NCI-H146 treated with DMSO at 0.1 percent for 48 hours (cell line): ENCODE results near the gene IL17RC.
"Not testable (repeated sequence)": the region's sequence is repeated elsewhere in the genome, so short reads cannot be mapped to it uniquely, and the experiment has no call there.

Source experiments
- DNase-seq: peaks from one replicate; lab custom pipeline; 2025; ENCODE audit not compliant: unreplicated experiment; lab: John Stamatoyannopoulos, UW

IL17RC gene

GRCh38 chr3:9893739-9894138 lies 23.2 kb upstream of the IL17RC start:
- DNase-seq, result no peak

GRCh38 chr3:9895715-9896114 lies 21.2 kb upstream of the IL17RC start:
- not testable (repeated sequence) for DNase-seq

DNA sequence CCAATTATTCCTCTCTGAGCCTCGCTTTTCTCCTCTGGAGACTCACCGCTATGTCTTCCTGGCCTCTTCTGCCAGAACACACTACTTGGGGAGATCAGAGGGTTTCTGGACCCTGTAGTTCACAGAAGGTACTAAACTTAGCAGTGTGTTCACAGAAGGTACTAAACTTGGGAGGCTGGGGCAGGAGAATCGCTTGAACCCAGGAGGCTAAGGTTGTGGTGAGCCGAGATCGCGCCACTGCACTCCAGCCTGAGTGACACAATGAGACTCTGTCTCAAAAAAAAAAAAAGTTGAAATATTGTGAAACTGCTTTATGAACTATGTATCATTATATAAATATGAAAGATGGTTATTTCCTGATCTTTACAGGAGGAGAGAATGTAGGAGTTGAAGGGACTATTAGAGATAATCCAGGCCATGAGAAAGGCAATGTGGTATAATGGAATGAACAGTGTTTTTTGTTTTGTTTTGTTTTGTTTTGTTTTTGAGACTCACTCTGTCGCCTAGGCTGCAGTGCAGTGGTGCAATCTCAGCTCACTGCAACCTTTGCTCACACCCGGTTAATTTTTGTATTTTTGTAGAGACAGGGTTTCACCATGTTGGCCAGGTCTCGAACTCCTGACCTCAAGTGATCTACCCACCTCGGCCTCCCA lies 20.0 kb upstream of the IL17RC start:
- DNase-seq, result not testable (repeated sequence)

DNA sequence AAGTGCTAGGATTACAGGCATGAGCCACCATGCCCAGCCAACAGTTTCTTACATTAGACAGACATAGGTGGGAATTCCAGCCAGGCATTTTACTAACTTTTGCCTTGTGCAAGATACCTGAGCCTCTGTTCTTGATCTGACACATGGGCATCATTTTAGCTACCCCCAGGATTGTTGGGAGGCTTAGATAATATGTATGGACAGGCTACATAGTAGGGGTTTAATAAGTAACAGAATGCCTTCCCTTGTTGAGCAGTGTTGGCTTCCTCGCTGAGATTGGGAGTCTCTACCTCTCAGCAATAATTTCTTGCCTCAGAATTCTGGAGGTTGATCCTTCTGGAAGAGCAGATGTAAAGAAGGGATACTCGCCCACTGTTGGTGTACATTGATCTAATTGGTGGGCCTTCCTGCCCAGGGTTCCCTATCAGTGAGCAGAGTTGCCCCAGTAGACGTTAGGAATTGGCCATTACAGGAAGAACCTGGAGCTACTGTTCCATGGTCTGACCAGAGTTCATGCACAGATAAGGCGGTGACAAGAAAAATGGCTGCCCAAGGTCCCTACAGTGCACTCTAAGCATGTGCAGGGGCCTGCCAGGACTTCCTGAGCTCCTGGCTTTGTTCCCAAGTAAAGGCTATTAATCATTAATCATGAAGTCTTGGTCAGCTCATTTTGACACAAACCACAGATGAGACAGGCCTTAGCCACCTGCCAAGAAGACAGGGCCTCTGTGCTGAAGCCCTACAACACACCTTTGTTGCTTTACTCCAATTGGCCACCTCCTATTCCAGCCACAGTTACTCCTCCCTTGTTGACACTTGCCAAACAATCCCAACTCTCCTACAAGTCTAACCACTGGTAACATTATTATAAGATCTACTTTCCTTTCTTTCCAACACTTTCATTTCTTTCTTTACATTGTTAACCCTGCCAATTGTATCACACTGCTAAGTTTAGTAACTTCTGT lies 19.2 kb upstream of the IL17RC start:
- DNase-seq, result no peak

- no peak for DNase-seq
Measured at GRCh38 chr3:9898467-9899241, 18.2 kb upstream of the IL17RC start.

- no peak for DNase-seq
Measured at GRCh38 chr3:9899289-9899791, 17.6 kb upstream of the IL17RC start.

DNA sequence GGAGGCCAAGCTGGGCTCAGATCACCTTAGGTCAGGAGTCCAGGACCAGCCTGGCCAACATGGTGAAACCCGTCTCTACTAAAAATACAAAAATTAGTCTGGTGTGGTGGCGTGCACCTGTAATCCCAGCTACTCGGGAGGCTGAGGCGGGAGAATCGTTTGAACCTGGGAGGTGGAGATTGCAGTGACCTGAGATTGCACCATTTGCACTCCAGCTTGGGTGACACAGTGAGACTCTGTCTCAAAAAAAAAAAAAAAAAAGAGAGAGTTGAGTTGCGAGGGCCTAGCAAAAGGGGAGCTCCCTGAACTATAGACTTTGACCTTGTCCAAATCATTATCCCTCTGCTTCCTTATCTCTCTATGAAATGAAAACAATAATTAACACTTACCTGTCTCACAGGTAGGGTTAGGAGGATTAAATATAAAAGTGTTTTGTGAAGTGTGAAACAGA lies 15.9 kb upstream of the IL17RC start:
- DNase-seq, result not testable (repeated sequence)

GRCh38 chr3:9901967-9902366 lies 14.9 kb upstream of the IL17RC start:
- no peak for DNase-seq

DNA sequence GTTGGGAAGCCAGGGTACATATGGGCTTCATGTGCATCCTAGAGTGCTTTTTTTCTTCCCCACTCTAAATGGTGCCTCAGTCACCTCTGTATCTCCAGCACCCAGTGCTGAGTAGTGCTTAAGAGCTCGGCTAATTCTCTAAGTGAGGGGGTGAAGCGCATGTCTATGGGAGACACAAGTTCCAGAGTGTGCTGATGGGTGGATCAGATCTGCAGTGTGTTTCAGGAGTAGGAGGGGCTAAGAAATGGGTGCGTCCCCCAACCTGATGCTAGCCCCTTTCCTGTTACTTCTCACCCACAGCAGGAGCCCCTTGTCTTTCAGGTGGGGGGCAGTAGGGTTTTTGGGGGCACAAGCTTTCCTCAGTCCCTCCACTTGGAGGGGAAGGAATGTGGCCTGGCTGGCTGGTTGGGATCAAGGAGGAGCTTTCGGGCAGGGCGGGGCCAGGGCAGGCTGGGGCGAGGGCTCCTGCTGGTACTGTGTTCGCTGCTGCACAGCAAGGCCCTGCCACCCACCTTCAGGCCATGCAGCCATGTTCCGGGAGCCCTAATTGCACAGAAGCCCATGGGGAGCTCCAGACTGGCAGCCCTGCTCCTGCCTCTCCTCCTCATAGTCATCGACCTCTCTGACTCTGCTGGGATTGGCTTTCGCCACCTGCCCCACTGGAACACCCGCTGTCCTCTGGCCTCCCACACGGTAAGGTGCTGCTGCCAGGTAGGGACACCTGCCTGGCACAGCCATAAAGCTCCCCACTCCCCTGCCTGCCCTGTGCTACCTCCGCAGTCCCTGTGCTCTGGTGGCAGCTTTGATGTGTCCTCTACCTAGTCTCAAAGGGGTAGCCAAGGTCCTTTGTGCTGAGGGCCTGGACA lies 14.3 kb upstream of the IL17RC start, which contains the start of gene IL17RE:
Gene IL17RE (plus strand): TSS at position 477 of the 866 bp plus-strand sequence. CDS start 85 bp downstream, at position 562.
- DNase-seq, result peak; percentile 24

GRCh38 chr3:9903238-9903624 lies 13.7 kb upstream of the IL17RC start:
- DNase-seq, result no peak

GRCh38 chr3:9903904-9904303 lies 13.0 kb upstream of the IL17RC start:
- DNase-seq, result no peak

GRCh38 chr3:9906480-9906879 lies 10.4 kb upstream of the IL17RC start:
- no peak for DNase-seq

- no peak for DNase-seq
Measured at GRCh38 chr3:9908286-9908685, 8.6 kb upstream of the IL17RC start.

DNA sequence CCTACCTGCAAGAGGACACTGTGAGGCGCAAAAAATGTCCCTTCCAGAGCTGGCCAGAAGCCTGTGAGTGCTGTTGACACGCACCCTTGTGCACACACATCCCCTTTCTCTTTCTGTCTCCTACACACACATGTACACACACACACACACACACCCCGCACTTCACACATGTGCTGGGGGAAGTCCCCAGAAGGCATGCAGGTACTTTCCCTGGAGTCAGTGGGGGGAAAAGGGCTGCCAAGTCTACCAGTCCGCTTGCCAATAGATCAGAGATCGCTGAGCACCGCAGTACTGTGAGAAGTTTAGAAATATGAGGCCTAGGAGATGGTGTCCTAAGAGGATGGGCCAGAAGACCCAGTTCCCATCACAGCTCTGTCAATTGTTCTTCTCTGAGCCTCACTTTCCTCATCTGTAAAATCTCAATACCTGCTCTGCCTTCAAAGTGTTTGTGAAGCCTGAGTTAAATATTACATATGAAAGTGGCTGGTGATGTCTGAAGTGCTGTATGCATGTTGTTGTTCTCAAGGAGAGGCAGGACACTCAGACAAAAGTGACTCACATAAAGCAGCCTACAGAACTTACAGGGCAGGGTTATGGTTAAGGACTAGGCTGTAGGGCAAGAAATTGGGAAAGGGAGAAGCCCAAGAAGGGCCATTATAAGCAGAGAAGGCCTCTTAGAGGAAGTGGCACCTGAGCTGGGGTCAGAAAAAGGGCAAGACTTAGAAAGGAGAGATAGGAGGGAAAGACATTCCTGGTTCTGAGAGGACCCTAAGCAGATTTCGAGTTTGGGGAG lies 7.5 kb upstream of the IL17RC start:
- no peak for DNase-seq

DNA sequence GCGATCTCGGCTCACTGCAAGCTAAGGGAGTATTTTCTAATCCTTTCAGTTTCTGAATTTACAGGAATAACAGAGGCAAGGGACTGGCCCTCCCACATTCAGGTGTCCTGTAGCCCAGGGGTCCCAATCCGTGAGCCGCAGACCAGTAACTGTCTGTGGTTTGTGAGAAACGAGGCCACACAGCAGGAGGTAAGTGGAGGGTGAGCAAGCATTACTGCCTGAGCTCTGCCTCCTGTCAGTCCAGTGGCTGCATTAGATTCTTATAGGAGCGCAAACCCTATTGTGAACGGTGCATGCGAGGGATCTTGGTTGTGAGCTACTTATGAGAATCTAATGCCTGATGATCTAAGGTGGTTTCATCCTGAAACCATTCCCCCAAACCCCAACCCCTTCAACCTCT lies 5.0 kb upstream of the IL17RC start:
- no peak for DNase-seq

GRCh38 chr3:9912294-9912935 lies 4.5 kb upstream of the IL17RC start:
- no peak for DNase-seq

DNA sequence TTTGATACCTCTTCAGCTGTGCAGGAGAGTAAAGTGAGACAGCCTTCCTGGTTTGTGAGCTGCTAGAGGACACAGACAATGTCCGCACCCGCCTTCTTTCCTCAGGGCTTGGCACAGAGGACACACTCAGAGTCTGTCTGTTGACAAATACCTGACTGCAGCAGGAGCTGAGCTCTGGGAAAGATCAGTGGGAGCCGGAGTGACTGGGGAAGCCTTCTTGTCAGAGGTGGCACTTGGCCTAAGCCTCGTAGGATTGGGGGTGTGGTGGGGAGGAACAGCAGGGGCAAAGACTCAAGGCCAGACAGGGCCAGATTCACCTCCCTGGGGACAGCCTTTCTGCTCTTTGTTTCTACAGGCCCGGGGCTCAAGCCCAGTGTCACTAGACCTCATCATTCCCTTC lies 3.3 kb upstream of the IL17RC start:
- DNase-seq, result no peak

GRCh38 chr3:9914011-9914410 lies 2.9 kb upstream of the IL17RC start:
- no peak for DNase-seq
